ENCODE data around the gene POU6F2. TPM values are rescaled to one million over a fixed set of nuclear protein-coding genes. Genes with fewer than 3 reads are reported as not detected.

The POU6F2 gene
- total and polyA plus RNA-seq, 4 donors: 1.1 to 2.0 (median 1.6) TPM

- no peak for DNase-seq (ENCODE audit: low read depth in 4 of 6, low spot score in 6 of 6)
- H3K36me3 ChIP-seq (ENCODE audit: control insufficient read depth, insufficient read depth, low read length): no peaks in the 10 kb centered on the region
- no peaks in the 10 kb centered on the region for H3K9me3 ChIP-seq (ENCODE audit: control insufficient read depth, insufficient read depth, low read length)
- no CpG with 5 or more reads among the region's 3 CpGs for WGBS (ENCODE audit: insufficient coverage)
- H3K27me3 ChIP-seq (ENCODE audit: control insufficient read depth, insufficient read depth, low read length): peaks cover 6% of the 10 kb centered on the region
- no peak overlapping the region for H3K4me3 ChIP-seq (ENCODE audit: low read depth, low read length)
- H3K4me1 ChIP-seq (ENCODE audit: control insufficient read depth, insufficient read depth, low read length): no peaks in the 10 kb centered on the region
- no peak overlapping the region for H3K27ac ChIP-seq (ENCODE audit: low read depth, low read length)
Measured at GRCh38 chr7:39083781-39084180, 106.1 kb downstream of the POU6F2 start.

DNA sequence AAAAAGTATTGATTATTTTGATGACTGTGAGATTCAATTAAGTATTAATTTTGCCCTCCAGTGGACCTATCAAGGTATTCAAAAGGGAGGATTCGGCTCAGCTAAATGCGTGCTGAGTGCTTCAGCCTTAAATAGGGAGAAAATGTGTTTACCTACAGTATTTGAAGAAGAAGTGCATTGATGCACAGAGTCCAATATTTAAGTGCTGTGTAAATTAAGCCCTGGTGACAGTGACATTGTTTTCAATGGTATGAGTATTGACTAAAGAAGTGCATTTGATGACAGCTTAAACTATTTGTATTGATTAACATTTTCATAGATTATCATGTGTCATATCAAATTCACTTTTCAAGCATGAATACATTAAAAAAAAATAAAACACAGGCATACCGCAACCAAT lies 106.6 kb downstream of the POU6F2 start:
- 66% methylated on average over 3 of the region's 3 CpGs for WGBS (ENCODE audit: insufficient coverage)
- no peaks in the 10 kb centered on the region for H3K9me3 ChIP-seq (ENCODE audit: control insufficient read depth, insufficient read depth, low read length)
- no peaks in the 10 kb centered on the region for H3K4me1 ChIP-seq (ENCODE audit: control insufficient read depth, insufficient read depth, low read length)
- no peak for DNase-seq (ENCODE audit: low read depth in 4 of 6, low spot score in 6 of 6)
- H3K27me3 ChIP-seq (ENCODE audit: control insufficient read depth, insufficient read depth, low read length): peaks cover 6% of the 10 kb centered on the region
- no peak overlapping the region for H3K4me3 ChIP-seq (ENCODE audit: low read depth, low read length)
- H3K36me3 ChIP-seq (ENCODE audit: control insufficient read depth, insufficient read depth, low read length): no peaks in the 10 kb centered on the region
- no peak overlapping the region for H3K27ac ChIP-seq (ENCODE audit: low read depth, low read length)

- DNase-seq (ENCODE audit: low read depth in 4 of 6, low spot score in 6 of 6): no peak
- Histone ChIP-seq H3K4me3 (ENCODE audit: low read depth, low read length) (peak overlapping the region; percentile 29), H3K36me3 (ENCODE audit: control insufficient read depth, insufficient read depth, low read length) (no peaks in the 10 kb centered on the region), H3K27ac (ENCODE audit: low read depth, low read length) (no peak overlapping the region), H3K4me1 (ENCODE audit: control insufficient read depth, insufficient read depth, low read length) (no peaks in the 10 kb centered on the region), H3K27me3 (ENCODE audit: control insufficient read depth, insufficient read depth, low read length) (peaks cover 6% of the 10 kb centered on the region), H3K9me3 (ENCODE audit: control insufficient read depth, insufficient read depth, low read length) (no peaks in the 10 kb centered on the region)
- WGBS (ENCODE audit: insufficient coverage): no CpG with 5 or more reads among the region's 5 CpGs
Measured at GRCh38 chr7:39085189-39085588, 107.5 kb downstream of the POU6F2 start.

GRCh38 chr7:39085590-39086049 lies 107.9 kb downstream of the POU6F2 start:
- Histone ChIP-seq H3K27ac (ENCODE audit: low read depth, low read length) (no peak overlapping the region), H3K27me3 (ENCODE audit: control insufficient read depth, insufficient read depth, low read length) (peaks cover 6% of the 10 kb centered on the region), H3K36me3 (ENCODE audit: control insufficient read depth, insufficient read depth, low read length) (no peaks in the 10 kb centered on the region), H3K4me3 (ENCODE audit: low read depth, low read length) (peak overlapping the region; percentile 29), H3K4me1 (ENCODE audit: control insufficient read depth, insufficient read depth, low read length) (no peaks in the 10 kb centered on the region), H3K9me3 (ENCODE audit: control insufficient read depth, insufficient read depth, low read length) (no peaks in the 10 kb centered on the region)
- peak in 4 of 6 donors; percentile 23 to 89 (median 61) for DNase-seq (ENCODE audit: low read depth in 4 of 6, low spot score in 6 of 6)
- WGBS (ENCODE audit: insufficient coverage): 8% methylated on average over 8 of the region's 11 CpGs

DNA sequence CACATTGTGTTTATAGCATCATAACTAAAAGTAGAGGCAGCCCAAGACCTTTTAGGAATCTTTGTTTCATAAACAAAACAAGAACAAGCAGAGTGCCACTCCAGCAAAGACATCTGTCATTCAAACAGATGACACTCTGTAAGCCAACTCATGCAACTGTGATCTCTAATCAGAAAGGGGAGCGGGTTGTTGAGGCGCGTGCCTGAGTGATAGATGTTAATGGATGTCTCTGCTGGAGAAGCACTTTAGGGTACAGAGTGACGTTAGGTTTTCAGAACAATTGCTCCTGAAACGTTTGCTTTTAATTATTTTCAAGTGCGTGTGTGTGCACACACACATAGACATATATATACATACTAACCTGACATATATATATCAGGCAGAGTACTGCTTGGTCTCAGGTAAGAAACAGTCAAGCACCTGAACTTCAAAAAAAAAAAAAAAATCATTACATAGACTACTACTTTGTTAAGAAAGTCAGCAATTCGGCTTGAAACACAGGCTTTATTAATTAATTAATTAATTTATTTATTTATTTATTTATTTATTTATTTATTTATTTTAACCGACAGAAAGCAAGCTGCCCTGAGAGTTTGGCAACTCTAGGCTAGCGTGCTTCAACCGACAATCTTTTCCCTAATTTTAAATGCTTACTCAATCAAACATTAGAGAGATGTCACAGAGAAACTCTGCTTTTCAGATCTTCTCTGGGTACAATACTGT lies 109.1 kb downstream of the POU6F2 start:
- DNase-seq (ENCODE audit: low read depth in 4 of 6, low spot score in 6 of 6): no peak
- Histone ChIP-seq H3K27ac (ENCODE audit: low read depth, low read length) (no peak overlapping the region), H3K4me3 (ENCODE audit: low read depth, low read length) (no peak overlapping the region), H3K4me1 (ENCODE audit: control insufficient read depth, insufficient read depth, low read length) (no peaks in the 10 kb centered on the region), H3K27me3 (ENCODE audit: control insufficient read depth, insufficient read depth, low read length) (peaks cover 6% of the 10 kb centered on the region), H3K36me3 (ENCODE audit: control insufficient read depth, insufficient read depth, low read length) (no peaks in the 10 kb centered on the region), H3K9me3 (ENCODE audit: control insufficient read depth, insufficient read depth, low read length) (no peaks in the 10 kb centered on the region)
- WGBS (ENCODE audit: insufficient coverage): no CpG with 5 or more reads among the region's 10 CpGs

DNA sequence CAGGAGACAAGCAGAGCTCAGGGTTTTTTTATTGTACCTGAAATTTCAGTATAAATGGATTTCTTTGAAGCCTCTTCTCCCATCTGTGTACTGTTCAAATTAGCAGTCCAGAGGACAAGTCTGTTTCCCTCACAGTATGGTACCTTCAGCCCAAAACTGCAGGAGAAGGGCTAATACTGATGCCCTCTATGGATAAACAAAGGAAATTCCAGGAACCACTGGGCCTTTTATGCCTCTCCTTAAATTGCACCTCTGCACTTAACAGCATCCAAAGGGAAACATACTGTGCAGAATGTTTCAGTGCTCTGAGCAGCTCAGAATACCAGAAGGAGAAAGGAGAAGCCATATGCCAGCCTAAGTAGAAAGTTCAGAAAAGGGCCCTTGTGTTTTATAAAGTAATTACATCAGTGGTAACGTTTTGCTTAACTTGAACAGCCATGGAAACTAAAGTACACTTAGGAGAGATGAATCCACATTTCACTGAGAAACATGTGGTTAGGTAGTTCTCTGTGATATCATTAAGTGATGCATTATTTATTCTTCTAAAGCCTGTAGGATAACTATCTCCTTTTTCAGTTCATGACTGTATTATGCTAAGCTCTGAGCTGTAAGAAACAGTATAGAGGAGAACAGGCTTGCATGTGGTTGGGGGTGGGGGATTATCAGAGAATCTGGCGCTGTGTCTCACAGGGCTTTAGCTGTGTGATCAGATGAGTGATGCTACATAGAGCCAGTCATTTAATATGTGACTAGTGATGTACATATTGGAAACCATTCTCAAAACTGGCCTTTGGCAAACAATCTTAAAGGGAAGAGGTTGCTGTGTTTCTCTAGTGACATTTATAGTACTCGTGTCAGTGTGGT lies 111.3 kb downstream of the POU6F2 start:
- Histone ChIP-seq H3K4me1 (ENCODE audit: control insufficient read depth, insufficient read depth, low read length) (no peaks in the 10 kb centered on the region), H3K9me3 (ENCODE audit: control insufficient read depth, insufficient read depth, low read length) (no peaks in the 10 kb centered on the region), H3K27me3 (ENCODE audit: control insufficient read depth, insufficient read depth, low read length) (peaks cover 6% of the 10 kb centered on the region), H3K36me3 (ENCODE audit: control insufficient read depth, insufficient read depth, low read length) (no peaks in the 10 kb centered on the region), H3K4me3 (ENCODE audit: low read depth, low read length) (no peak overlapping the region), H3K27ac (ENCODE audit: low read depth, low read length) (no peak overlapping the region)
- 60% methylated on average over 1 of the region's 3 CpGs for WGBS (ENCODE audit: insufficient coverage)
- DNase-seq (ENCODE audit: low read depth in 4 of 6, low spot score in 6 of 6): peak in 4 of 6 donors; percentile 40 to 95 (median 48)

DNA sequence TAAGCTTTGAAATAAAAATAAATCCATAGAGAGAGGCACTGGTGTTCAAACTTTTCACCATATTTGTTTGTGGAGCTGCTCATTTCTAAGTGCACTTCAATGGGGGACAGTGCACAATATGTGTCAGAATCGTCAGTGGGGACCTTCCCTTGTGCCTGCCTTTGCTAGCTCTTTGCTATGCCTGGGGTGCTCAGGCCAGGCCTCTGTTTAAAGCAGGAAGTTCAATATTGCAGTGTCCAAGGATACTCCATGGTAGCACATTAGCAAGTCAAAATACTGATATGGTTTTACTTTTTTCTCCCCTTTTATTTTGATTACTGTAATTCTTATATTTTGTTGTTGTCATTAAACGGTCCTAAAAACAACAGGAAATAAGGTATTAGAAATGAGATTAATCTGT lies 113.4 kb downstream of the POU6F2 start:
- DNase-seq (ENCODE audit: low read depth in 4 of 6, low spot score in 6 of 6): no peak
- no peaks in the 10 kb centered on the region for H3K4me1 ChIP-seq (ENCODE audit: control insufficient read depth, insufficient read depth, low read length)
- WGBS (ENCODE audit: insufficient coverage): 40% methylated on average over 1 of the region's 2 CpGs
- H3K27me3 ChIP-seq (ENCODE audit: control insufficient read depth, insufficient read depth, low read length): no peaks in the 10 kb centered on the region
- no peak overlapping the region for H3K27ac ChIP-seq (ENCODE audit: low read depth, low read length)
- H3K9me3 ChIP-seq (ENCODE audit: control insufficient read depth, insufficient read depth, low read length): no peaks in the 10 kb centered on the region
- H3K36me3 ChIP-seq (ENCODE audit: control insufficient read depth, insufficient read depth, low read length): no peaks in the 10 kb centered on the region
- no peak overlapping the region for H3K4me3 ChIP-seq (ENCODE audit: low read depth, low read length)

GRCh38 chr7:39091774-39092173 lies 114.1 kb downstream of the POU6F2 start:
- H3K36me3 ChIP-seq (ENCODE audit: control insufficient read depth, insufficient read depth, low read length): no peaks in the 10 kb centered on the region
- H3K27ac ChIP-seq (ENCODE audit: low read depth, low read length): no peak overlapping the region
- DNase-seq (ENCODE audit: low read depth in 4 of 6, low spot score in 6 of 6): no peak
- no peaks in the 10 kb centered on the region for H3K9me3 ChIP-seq (ENCODE audit: control insufficient read depth, insufficient read depth, low read length)
- no peak overlapping the region for H3K4me3 ChIP-seq (ENCODE audit: low read depth, low read length)
- WGBS (ENCODE audit: insufficient coverage): no CpG with 5 or more reads among the region's 5 CpGs
- H3K4me1 ChIP-seq (ENCODE audit: control insufficient read depth, insufficient read depth, low read length): no peaks in the 10 kb centered on the region
- H3K27me3 ChIP-seq (ENCODE audit: control insufficient read depth, insufficient read depth, low read length): no peaks in the 10 kb centered on the region

DNA sequence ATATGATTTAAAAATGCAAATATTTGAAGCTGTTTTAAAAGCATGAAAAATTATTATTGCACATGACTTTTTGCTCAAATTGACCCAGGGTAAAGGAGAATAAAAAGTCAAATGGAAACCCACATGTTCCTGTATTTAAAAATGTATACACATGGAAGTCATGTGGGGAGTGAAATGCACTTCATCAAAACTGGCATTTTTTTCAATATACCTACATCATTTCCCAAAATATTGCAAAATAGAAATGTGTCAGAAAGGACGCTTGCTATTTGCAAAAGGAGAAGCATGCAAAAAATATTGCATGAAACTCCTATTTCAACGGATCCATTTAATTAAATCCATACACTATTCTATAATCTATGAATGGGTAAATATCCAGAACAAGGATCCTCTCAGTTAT lies 117.0 kb downstream of the POU6F2 start:
- Histone ChIP-seq H3K36me3 (ENCODE audit: control insufficient read depth, insufficient read depth, low read length) (no peaks in the 10 kb centered on the region), H3K9me3 (ENCODE audit: control insufficient read depth, insufficient read depth, low read length) (no peaks in the 10 kb centered on the region), H3K4me1 (ENCODE audit: control insufficient read depth, insufficient read depth, low read length) (no peaks in the 10 kb centered on the region), H3K4me3 (ENCODE audit: low read depth, low read length) (no peak overlapping the region), H3K27ac (ENCODE audit: low read depth, low read length) (no peak overlapping the region), H3K27me3 (ENCODE audit: control insufficient read depth, insufficient read depth, low read length) (no peaks in the 10 kb centered on the region)
- DNase-seq (ENCODE audit: low read depth in 4 of 6, low spot score in 6 of 6): no peak
- no CpG with 5 or more reads among the region's 2 CpGs for WGBS (ENCODE audit: insufficient coverage)

All from spinal cord (tissue), 10 donors.